Activated T-helper 17 cell treated with anti-CD3 and anti-CD28 coated beads, Interleukin-2, amount 50 U/mL, for 72 hours (primary cell): ENCODE data around the gene ARL16. TPM values are rescaled to one million over a fixed set of nuclear protein-coding genes. Genes with fewer than 3 reads are reported as not detected.

Experiments used
- ATAC-seq: fragments of 150-1000 bp; cut with Tn5 transposase; replicated peaks from 2 replicates; pipeline ENCODE4 v1.10.0; 2021; ENCODE audit warnings: mild to moderate bottlenecking, moderate library complexity
- H3K27ac Mint-ChIP-seq: one replicate; pipeline ENCODE4 v1.8.0; 2022; ENCODE audit warnings: mixed read lengths
- H3K27me3 Mint-ChIP-seq: one replicate; pipeline ENCODE4 v1.8.0; 2022; ENCODE audit warnings: mixed read lengths
- H3K36me3 Mint-ChIP-seq: one replicate; pipeline ENCODE4 v1.8.0; 2022; ENCODE audit warnings: low read depth, mild to moderate bottlenecking, mixed read lengths
- H3K4me1 Mint-ChIP-seq: one replicate; pipeline ENCODE4 v1.8.0; 2022; ENCODE audit warnings: mixed read lengths
- H3K4me3 Mint-ChIP-seq: one replicate; pipeline ENCODE4 v1.8.0; 2022; ENCODE audit warnings: mild to moderate bottlenecking, mixed read lengths
- H3K9me3 Mint-ChIP-seq: one replicate; pipeline ENCODE4 v1.8.0; 2022; ENCODE audit warnings: mixed read lengths
- total RNA-seq, 2 donors: library from RNA; stranded (reverse); gene quantifications; one replicate each; pipeline ENCODE4 v1.2.3, GENCODE V29; 2022

Gene ARL16
- total RNA-seq, 2 donors from 2014 or later = 12.6 to 20.9 TPM

GRCh38 chr17:81706232-81706611 is 22.6 kb upstream of the ARL16 start:
- no peak overlapping the region for H3K27ac Mint-ChIP-seq
- no peak overlapping the region for H3K4me3 Mint-ChIP-seq
- H3K9me3 Mint-ChIP-seq = no peaks in the 10 kb centered on the region
- H3K27me3 Mint-ChIP-seq = no peaks in the 10 kb centered on the region
- no peak for ATAC-seq
- H3K36me3 Mint-ChIP-seq = peaks cover 54% of the 10 kb centered on the region
- H3K4me1 Mint-ChIP-seq = peaks cover 8% of the 10 kb centered on the region

DNA sequence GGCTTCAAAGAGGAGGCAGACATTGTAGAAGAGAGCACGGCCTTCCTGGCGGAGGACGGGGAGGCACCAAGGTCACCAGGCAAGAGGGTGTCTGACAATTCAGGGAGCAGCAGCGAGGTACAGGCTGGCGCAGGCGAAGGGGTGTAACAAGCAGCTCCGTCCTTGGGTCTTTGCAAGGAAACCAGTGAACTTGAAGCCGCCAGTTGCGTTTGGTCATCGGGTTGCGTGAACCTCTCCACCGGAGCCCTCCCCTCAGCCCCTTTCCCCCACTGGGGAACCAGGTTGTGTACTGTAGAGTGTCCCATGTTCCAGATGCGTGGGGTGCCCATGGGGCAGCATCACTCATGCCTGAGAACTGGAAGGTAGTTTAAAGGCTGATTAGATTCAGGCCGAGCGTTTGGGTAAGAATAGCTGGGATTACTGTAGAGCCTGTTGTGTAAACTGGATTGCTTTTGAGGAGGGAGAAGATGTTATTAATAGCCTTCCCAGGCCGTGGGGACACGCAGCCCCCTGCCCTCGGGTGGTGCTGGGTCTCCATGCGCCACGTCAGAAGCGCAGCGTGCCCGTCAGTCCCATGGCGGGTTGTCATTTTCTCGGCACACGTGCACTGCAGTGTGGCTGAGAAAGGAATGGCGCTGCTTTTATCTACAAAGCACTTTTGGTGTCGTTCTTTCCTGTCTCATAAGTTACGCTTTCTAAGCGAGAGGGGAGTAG is 22.1 kb upstream of the ARL16 start:
- peaks cover 60% of the 10 kb centered on the region for H3K36me3 Mint-ChIP-seq
- no peak overlapping the region for H3K27ac Mint-ChIP-seq
- H3K4me1 Mint-ChIP-seq = peaks cover 12% of the 10 kb centered on the region
- no peaks in the 10 kb centered on the region for H3K27me3 Mint-ChIP-seq
- no peak overlapping the region for H3K4me3 Mint-ChIP-seq
- H3K9me3 Mint-ChIP-seq = no peaks in the 10 kb centered on the region
- no peak for ATAC-seq

DNA sequence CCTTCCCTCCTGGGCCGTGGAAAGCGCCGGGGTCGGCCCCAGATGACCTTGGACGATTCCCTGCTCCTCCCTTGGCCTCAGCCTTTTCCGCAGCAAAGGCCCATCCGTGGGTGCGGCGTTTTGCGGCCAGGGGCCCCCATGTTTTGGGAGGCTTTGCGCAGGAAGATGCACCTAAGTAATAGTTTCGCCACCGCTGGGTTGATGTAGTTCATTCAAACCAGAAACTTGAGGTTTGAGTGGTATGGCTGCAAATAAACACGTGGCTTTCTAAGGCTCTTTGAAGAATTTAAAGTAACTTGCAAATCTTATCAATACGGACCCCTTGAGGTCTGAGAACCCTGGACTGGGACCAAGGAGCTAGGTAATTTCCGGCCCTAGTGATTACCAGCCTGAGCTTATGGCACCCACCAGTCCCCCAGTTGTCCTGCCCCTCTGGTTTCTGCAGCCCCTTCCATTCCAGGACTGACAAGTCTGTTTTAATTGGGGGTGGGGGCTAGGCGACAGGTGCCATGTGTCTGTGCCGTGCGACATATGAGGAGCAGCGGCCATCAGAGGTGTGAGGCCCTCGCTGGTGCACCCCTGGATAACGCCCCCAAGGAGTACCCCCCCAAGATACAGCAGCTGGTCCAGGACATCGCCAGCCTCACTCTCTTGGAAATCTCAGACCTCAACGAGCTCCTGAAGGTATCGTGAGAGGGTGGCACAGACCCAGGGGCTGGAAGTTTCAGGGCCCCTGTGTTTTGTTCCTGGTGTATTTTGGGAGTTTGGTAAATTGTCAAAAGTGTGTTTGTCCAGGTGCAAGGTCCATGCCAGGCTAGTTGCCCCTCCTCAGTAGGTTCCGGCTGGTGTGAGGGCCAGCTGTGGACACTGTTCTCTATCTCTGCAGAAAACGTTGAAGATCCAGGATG is 20.4 kb upstream of the ARL16 start:
- no peaks in the 10 kb centered on the region for H3K27me3 Mint-ChIP-seq
- H3K27ac Mint-ChIP-seq = peak overlapping the region; percentile 43
- ATAC-seq = peak; percentile 1
- no peaks in the 10 kb centered on the region for H3K9me3 Mint-ChIP-seq
- peaks cover 12% of the 10 kb centered on the region for H3K4me1 Mint-ChIP-seq
- H3K36me3 Mint-ChIP-seq = peaks cover 77% of the 10 kb centered on the region
- peak overlapping the region; percentile 94 for H3K4me3 Mint-ChIP-seq

GRCh38 chr17:81702934-81703746 is 19.5 kb upstream of the ARL16 start, which contains the start of gene MRPL12:
Gene MRPL12, plus strand, starts transcription at chr17:81703367. Its CDS starts 135 bp downstream, at chr17:81703502.
- Mint-ChIP-seq H3K27me3 (no peaks in the 10 kb centered on the region), H3K4me3 (peak within 1 kb of the TSS; percentile 94), H3K27ac (peak within 1 kb of the TSS; percentile 98), H3K4me1 (peaks cover 12% of the 10 kb centered on the region), H3K9me3 (no peaks in the 10 kb centered on the region), H3K36me3 (peaks cover 85% of the 10 kb centered on the region)
- peak; percentile 94 for ATAC-seq

GRCh38 chr17:81701288-81702071 is 17.9 kb upstream of the ARL16 start:
- H3K27me3 Mint-ChIP-seq = no peaks in the 10 kb centered on the region
- H3K9me3 Mint-ChIP-seq = no peaks in the 10 kb centered on the region
- H3K27ac Mint-ChIP-seq = peak overlapping the region; percentile 25

DNA sequence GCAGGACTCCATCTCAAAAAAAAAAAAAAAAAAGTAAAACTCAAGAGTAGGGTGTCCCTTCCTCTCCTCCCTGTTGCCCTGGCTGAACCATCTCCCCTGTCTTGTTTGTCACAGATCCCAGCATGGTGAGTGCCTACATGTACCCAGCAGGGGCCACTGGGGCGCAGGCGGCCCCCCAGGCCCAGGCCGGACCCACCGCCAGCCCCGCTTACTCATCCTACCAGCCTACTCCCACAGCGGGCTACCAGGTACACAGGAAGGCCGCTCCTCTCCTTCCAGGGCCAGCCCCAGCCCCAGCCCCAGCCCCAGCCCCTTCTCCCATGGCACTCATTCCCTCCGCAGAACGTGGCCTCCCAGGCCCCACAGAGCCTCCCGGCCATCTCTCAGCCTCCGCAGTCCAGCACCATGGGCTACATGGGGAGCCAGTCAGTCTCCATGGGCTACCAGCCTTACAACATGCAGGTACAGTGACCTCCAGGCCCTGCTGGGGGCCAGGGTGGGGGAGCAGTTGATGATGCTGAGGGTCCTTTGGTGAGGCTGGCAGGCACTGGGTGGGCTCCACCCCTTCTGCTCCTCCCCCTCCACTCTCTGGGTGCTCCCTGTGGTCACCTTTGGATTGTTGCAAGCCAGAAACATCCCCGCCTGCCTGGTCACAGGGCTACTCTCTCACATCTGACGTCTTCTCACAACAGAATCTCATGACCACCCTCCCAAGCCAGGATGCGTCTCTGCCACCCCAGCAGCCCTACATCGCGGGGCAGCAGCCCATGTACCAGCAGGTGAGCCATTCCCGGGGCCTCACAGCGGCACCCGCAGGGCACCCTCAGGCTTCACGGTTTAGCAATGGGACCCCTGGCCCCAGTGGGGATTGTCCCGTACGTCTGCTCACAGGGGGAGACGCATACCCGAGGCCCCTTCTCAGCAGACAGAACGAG is 17.0 kb upstream of the ARL16 start:
- Mint-ChIP-seq H3K4me3 (peak overlapping the region; percentile 94), H3K27me3 (no peaks in the 10 kb centered on the region), H3K27ac (no peak overlapping the region), H3K9me3 (no peaks in the 10 kb centered on the region), H3K4me1 (peaks cover 9% of the 10 kb centered on the region), H3K36me3 (peaks cover 95% of the 10 kb centered on the region)
- ATAC-seq = no peak

More at GRCh38 chr17:81701288-81702071, 17.9 kb upstream of the ARL16 start:
- peak overlapping the region; percentile 94 for H3K4me3 Mint-ChIP-seq
- ATAC-seq = peak; percentile 22
- H3K4me1 Mint-ChIP-seq = peaks cover 12% of the 10 kb centered on the region
- peaks cover 95% of the 10 kb centered on the region for H3K36me3 Mint-ChIP-seq

- Mint-ChIP-seq H3K9me3 (no peaks in the 10 kb centered on the region), H3K27ac (no peak overlapping the region), H3K4me1 (peaks cover 5% of the 10 kb centered on the region), H3K27me3 (no peaks in the 10 kb centered on the region), H3K4me3 (no peak overlapping the region), H3K36me3 (peaks cover 72% of the 10 kb centered on the region)
- ATAC-seq = no peak
Measured at GRCh38 chr17:81697261-81698044, 13.9 kb upstream of the ARL16 start.

GRCh38 chr17:81696218-81696941 is 12.8 kb upstream of the ARL16 start:
- Mint-ChIP-seq H3K27ac (no peak overlapping the region), H3K36me3 (peaks cover 72% of the 10 kb centered on the region), H3K27me3 (no peaks in the 10 kb centered on the region), H3K9me3 (no peaks in the 10 kb centered on the region), H3K4me1 (peaks cover 5% of the 10 kb centered on the region), H3K4me3 (no peak overlapping the region)
- ATAC-seq = no peak

GRCh38 chr17:81695801-81696200 is 12.2 kb upstream of the ARL16 start:
- Mint-ChIP-seq H3K27me3 (no peaks in the 10 kb centered on the region), H3K36me3 (peaks cover 72% of the 10 kb centered on the region), H3K27ac (no peak overlapping the region), H3K4me3 (no peak overlapping the region), H3K4me1 (peaks cover 1% of the 10 kb centered on the region), H3K9me3 (no peaks in the 10 kb centered on the region)
- no peak for ATAC-seq

DNA sequence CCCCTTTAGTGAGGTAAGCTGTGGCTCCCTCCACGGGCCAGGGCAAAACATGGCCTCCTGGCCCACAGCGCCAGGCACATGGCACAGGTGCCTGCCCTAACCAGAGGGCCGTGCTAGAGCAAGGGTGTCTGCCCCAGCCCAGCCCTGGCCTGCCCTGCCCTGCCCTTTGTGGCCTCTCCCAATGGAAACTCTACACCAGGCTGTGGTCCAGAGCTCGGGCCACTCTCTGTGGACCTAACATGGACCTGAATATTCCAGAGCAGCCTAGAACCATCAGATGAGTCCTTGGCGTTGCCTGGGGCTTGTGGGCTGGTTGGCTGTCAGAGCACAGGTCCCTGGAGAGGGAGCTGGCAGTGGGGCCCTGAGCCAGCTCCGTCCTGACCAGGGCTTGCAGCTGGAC is 11.6 kb upstream of the ARL16 start:
- ATAC-seq = no peak
- H3K4me3 Mint-ChIP-seq = no peak overlapping the region
- no peaks in the 10 kb centered on the region for H3K27me3 Mint-ChIP-seq
- no peak overlapping the region for H3K27ac Mint-ChIP-seq
- no peaks in the 10 kb centered on the region for H3K9me3 Mint-ChIP-seq
- peaks cover 72% of the 10 kb centered on the region for H3K36me3 Mint-ChIP-seq
- H3K4me1 Mint-ChIP-seq = no peaks in the 10 kb centered on the region

- Mint-ChIP-seq H3K4me1 (no peaks in the 10 kb centered on the region), H3K36me3 (peaks cover 72% of the 10 kb centered on the region), H3K27ac (no peak overlapping the region), H3K9me3 (no peaks in the 10 kb centered on the region), H3K27me3 (no peaks in the 10 kb centered on the region), H3K4me3 (no peak overlapping the region)
- ATAC-seq = no peak
Measured at GRCh38 chr17:81694810-81695209, 11.2 kb upstream of the ARL16 start.
